COLO668 (cell line): Measurements from ENCODE around the gene FAM131B.

Source experiments
- DNase-seq: peaks from one replicate; lab custom pipeline; 2025; ENCODE audit not compliant: unreplicated experiment; lab: John Stamatoyannopoulos, UW

Gene FAM131B

GRCh38 chr7:143360788-143361551 is 1.5 kb downstream of the FAM131B start:
- no peak for DNase-seq

DNA sequence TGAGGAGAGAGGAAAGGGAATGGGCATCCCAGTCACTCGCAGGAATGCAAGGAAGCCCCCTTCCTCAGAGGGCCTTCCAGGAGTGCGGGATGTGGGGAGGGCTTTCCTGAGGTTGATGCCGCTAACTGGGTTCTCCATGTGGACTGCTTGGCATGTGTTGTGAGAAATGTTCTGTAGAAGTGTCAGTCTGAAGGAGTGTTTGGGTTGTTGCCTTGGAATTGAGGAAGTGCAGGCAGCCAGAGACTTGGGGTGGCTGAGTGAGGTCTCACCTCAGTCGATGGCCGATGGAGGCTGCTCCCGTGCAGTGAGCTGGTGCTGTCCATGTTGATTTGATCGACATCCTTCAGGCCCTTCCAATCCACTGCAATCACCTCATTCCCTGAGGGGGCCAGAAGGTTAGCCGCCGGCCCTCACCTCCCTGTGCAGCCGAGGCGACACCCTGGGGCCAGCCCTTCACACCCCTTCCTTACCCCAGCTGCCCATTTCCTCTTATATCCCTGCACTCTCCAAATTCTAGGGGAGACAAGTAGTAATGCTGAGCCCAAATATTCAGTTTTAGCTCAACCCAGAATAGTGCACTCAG is 2.7 kb downstream of the FAM131B start:
- DNase-seq = no peak

- DNase-seq = no peak
Measured at GRCh38 chr7:143358626-143359025, 3.9 kb downstream of the FAM131B start.

- DNase-seq = no peak
Measured at GRCh38 chr7:143356414-143357050, 6.0 kb downstream of the FAM131B start.

- DNase-seq = no peak
Measured at GRCh38 chr7:143355450-143356385, 6.8 kb downstream of the FAM131B start.

DNA sequence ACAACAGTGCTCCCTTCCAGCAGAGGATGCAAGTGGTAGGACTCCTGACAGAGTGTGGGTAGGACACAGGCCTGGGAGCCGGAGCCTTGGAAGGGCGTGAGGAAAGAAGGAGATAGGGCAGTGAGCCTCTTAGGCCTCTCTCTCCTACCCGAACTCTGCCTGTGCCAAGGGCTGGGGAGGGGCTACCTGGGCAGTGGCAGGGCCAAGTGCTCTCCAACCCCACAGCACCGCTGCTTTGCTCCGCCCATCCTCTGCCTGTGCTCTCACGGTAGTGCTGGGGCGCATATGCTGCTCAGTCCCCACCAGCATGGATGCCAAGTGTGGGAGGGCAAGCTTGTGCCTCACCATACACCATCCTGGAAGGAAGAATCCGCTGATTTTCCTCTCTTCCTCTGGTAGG is 7.5 kb downstream of the FAM131B start:
- no peak for DNase-seq

DNA sequence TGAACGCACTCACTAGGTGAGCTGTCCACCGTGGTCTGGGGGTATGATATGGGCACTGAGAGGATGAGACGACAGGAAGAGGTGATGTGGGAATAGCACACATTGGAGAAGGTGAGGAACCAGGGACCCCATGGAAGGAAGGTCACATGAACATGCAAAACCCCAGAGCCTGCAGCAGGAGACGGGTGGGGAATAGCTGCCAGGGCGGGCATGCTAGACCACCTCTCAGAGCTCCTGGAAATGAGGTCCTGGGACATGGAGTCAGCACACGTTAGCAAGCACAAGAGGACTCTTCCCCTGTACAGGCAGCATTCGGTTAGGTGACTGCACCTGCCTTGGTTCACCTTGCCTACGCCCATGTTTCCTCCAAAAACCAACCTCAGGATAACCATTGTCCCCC is 8.1 kb downstream of the FAM131B start:
- DNase-seq = no peak

GRCh38 chr7:143352531-143353002 is 9.9 kb downstream of the FAM131B start:
- DNase-seq = no peak

GRCh38 chr7:143351574-143351973 is 10.9 kb downstream of the FAM131B start:
- DNase-seq = no peak

- no peak for DNase-seq
Measured at GRCh38 chr7:143351060-143351459, 11.5 kb downstream of the FAM131B start.

- no peak for DNase-seq
Measured at GRCh38 chr7:143347950-143348349, 14.6 kb downstream of the FAM131B start.

GRCh38 chr7:143346018-143346417 is 16.5 kb downstream of the FAM131B start:
- no peak for DNase-seq

GRCh38 chr7:143345428-143345900 is 17.0 kb downstream of the FAM131B start:
- DNase-seq = peak; percentile 26

GRCh38 chr7:143343596-143343995 is 18.9 kb downstream of the FAM131B start:
- DNase-seq = no peak

DNA sequence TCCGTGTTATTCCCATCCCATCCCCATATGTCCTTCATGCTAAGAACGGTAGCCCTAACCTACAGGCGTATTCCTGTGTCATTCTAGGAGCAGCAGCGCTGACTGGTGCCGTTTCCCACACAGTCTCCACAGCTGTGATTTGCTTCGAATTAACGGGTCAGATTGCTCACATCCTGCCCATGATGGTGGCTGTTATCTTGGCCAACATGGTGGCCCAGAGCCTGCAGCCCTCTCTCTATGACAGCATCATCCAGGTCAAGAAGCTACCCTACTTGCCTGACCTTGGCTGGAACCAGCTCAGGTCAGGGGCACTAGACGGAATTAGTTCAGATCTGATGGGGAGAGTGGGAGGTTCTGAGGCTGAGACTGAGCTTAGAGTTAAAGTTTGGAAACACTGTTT is 20.7 kb downstream of the FAM131B start:
- DNase-seq = no peak

DNA sequence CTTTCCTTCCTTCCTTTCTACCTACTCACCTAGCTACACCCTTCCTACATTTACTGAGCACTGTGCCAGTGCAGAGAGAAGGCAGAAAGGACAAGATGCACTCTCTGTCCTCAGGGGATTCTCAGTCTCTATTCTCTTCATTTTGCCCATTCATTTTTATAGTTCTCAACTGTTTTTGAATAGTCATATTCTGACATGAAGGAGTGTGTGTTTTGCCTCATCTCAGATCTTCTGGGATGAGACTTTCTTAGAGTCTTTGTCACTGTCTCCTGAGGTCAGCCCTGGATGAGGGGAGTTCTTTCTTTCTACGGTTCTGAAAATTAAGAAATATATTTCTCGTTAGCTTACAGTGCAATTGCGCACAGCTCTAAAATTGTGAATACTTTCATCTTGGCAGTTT is 25.3 kb downstream of the FAM131B start:
- no peak for DNase-seq

GRCh38 chr7:143334244-143334643 is 28.3 kb downstream of the FAM131B start:
- no peak for DNase-seq

DNA sequence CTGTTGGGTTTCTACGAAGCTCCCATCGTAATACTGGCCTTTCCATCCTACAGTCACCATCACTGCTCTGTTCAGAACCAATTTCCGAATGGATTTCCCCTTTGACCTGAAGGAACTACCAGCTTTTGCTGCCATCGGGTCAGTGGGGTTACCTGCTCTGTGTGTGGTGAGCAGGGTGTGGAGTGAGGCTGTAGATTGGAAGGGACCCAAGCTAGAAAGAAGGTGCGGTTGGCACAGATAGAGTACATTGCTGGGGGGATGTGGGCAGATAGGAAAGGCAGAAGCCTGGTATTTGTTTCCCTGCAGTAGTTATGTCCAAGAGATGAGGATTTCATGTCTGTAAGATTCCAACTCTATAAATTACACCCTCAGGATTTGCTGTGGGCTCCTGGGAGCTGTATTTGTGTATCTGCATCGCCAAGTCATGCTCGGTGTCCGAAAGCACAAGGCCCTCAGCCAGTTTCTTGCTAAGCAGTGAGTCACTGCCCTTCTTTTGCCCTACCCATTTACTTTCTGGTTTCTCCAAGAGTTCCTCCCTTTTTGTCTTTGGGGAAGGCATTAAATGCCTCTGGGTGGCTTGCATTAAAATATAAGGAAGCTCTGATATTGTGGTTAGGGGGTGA is 31.2 kb downstream of the FAM131B start:
- DNase-seq = no peak

DNA sequence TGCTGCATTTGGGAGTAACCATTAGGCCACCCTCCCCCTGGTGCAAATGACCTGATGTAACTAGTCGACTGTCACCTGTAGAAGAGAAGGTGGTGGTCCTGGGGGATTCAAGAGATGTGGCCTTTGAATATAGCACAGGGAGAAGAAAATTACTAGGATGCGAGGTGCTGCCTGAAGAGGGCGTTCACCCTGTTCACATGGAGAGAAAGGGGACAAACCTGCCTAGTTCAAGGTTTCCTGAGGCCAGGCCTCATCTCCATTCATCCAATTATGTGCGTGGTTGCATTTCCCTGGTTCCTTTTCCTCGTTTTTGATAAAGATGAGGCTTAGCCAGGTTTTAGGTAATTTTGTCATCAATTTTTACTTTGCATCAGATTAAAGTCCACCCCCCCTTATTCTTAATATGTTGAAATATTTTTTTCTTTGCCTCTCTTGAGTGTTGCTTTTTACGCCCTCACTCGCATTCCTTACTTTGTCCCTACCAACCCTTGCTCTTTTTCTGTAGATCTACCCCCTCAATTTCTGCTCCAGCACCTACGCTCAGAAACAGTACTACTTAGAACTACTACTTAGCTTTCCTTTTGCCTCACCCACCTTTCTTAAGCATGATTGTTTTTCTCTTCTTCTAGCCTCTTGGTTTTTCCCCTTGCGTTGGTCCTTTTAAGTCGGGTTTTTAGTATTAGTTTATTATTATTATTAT is 32.9 kb downstream of the FAM131B start:
- no peak for DNase-seq

DNA sequence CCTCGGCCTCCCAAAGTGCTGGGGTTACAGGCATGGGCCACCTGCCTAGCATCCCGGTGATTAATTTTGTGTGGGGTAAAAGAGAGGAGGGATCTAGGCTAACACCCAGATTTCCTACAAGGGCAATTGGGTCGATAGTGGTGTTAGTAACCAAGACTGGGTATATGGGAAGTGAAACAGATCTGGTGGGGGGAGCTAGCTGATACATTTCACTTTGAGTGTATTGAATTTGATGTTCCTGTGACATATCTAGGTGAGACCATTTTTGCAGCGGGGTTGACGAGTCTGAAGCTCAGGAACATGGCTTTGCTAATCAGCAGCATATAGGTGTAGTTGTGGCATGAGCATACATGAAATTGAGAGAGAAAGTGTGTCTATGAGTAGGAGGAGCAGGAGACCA is 34.6 kb downstream of the FAM131B start:
- no peak for DNase-seq
